HG03045 (cell line): ENCODE results near the gene CELF5.
"Not testable (repeated sequence)": the region's sequence is repeated elsewhere in the genome, so short reads cannot be mapped to it uniquely, and the experiment has no call there.

ENCODE experiments used
- ATAC-seq: cut with Tn5 transposase; IDR thresholded peaks from one replicate; pipeline ENCODE4 v1.9.1; 2021; ENCODE audit warnings: mild to moderate bottlenecking, moderate library complexity; ENCODE audit not compliant: unreplicated experiment

CELF5 gene

DNA sequence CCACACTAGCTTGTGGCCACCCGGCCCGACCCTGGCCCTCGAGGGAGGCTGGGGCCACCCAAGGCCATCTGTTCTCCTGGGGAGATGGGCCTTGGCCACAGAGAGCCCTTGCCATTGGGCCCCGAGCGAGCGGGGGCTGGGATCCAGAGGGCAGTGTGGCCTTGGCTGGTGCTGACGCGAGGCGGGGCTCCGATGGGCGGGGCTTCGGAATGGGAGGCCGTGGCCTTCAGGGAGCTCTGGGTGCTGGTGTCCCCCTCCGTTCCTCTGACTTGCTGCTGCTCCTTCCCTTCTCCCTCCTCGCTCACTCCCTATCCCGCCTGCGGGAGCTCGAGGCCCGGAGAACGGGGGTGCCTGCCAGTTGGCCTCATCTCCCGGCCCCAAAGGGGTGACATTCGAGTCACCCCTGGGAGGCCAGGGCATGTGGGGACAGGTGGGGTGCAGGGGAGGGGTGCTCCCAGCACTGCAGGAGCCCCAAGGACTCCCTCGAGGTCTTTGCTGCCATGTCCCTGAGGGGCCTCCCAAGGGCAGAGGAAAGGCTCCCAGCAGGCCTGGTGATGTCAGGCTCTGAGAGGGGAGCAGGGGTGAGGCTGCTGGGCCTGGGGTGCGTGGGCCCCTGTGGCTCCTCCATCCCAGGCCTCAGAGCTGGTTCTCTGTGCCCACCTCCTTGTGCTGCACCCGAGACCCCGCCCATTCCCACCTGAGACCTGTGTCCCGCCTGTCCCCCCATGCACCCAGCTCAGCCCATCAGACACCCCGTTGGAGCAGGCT is 34.6 kb upstream of the CELF5 start:
- no peak for ATAC-seq

DNA sequence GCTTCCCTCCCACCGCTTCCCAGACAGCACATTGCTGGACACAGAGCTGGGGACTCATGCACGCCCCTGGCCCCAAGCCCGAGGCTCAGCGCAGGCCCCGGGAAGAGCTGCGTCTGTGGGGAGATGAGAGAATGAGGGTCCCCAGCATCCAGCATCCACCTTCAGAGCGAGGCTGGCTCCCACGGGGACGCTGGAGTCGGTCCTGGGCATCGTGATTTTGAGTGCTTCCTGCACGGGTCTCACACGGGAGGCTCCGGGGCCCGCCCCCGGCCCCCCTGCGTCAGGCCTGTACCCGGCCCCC is 34.0 kb upstream of the CELF5 start:
- ATAC-seq: no peak

DNA sequence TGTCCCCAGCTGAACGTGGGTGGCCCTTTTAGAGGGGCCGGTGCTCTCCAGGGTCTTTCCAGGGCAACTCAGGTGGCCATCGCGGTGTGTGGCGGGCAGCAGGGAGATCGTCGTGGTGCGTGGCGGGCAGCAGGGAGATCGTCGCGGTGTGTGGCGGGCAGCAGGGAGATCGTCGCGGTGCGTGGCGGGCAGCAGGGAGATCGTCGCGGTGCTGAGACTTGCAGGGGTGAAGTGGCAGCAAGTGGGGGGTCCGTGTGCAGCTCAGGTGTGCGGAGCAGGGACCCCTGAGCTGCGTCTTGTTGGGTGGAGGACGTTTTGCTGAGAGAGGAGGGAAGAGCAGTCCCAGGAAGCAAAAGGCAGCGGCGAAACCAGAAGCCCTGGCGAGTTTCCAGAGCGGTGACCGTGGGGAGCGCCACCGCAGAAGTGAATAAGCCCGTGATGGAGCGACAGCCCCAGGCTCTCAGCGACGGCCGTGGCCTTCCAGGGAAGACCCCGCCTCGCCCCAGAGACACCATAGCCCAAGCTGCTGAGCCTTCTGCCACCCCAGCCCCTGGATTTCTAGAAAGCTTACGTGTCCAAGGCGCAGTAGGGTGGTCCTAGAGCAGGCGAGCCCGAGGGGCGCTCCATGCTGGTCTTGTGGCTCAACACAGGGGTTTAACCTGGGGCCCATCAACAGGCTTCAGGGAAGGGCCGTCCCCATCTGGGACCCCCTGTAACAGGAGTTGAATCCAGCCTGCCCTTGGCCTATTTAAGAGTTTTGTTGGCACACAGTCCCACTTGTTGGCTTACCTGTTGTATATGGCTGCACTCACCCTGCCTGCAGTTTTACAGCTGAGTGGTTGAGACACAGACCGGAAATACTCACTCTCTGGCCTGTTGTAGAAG is 33.3 kb upstream of the CELF5 start:
- ATAC-seq: no peak

DNA sequence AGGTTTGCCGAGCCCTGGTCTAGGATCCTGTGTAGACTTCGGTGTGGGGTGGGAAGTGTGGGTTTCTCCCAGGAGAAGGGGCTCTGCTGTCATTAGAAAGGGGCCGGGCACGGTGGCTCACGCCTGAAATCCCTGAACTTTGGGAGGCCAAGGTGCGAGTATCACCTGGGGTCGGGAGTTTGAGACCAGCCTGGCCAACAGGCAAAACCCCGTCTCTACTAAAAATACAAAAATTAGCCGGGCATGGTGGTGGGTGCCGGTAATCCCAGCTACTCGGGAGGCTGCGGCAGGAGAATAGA is 32.7 kb upstream of the CELF5 start:
- ATAC-seq: not testable (repeated sequence)

DNA sequence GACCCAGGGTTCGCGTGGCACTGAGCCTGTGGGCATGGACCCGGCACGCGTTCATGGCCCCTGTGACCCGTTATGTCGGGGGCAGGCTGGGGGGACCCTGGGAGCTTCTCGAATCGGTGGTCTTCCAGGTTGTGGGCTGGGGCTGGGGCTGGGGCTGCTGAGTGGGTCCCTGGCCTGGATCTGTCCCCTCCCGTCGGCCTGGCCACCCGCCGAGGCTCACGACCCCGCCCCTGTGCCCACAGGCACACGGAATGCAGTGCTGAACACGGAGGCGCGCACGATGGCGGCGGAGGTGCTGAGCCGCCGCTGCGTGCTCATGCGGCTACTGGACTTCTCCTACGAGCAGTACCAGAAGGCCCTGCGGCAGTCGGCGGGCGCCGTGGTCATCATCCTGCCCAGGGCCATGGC is 32.2 kb upstream of the CELF5 start:
- no peak for ATAC-seq

DNA sequence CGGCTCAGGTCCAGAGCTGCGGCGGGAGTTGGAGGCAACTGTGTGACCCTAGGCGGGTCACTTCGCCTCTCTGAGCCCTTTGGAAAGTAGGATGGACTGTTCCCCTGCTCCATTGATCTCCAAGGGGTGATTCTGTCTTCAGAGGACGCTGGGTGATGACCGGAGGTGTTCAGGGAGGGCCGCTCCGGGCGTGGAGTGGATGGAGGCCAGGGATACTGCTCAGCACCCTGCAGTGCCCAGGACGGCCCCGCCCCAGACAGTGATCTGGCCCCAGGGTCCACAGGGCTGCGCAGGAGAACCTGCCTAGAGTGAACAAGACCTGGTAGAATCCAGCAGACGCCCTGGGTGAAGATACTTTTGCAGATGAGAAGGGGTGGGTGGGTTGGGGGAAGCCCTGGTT is 31.8 kb upstream of the CELF5 start:
- no peak for ATAC-seq

DNA sequence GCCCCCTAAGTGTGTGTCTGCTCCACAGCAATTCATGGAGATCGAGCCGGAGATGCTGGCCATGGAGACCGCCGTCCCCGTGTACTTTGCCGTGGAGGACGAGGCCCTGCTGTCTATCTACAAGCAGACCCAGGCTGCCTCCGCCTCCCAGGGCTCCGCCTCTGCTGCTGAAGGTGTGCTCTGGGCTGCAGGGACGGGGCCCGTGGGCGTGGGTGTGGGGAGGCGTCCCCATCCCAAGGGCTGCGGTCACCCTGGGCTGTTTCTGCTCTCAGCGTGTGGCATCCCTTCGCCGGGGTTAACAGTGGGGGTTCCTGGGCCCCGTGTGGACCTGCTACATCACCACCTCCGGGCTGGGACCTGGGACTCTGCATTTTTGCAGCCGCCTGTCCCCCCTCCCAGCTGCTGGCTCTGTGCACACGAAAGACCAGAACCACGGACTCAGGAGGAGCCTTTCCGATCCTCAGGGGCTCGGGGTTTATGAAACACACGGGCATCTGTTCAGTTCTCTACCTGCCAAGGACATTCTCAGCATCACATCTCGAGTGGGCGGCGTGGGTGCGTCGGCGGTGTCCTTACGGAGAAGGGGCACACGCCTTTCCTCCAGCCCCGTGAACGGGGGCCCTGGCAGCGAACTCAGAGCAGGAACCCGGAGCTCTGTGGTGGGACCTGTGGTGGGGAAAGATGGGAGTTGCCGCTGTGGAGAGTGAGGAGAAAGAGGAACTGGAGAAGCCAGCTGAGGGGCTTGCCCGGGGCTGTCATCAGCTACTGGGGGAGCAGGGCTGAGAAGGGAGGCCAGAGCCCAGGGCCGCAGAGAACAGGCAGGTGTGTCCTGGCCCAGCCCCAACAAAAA is 31.0 kb upstream of the CELF5 start:
- no peak for ATAC-seq

DNA sequence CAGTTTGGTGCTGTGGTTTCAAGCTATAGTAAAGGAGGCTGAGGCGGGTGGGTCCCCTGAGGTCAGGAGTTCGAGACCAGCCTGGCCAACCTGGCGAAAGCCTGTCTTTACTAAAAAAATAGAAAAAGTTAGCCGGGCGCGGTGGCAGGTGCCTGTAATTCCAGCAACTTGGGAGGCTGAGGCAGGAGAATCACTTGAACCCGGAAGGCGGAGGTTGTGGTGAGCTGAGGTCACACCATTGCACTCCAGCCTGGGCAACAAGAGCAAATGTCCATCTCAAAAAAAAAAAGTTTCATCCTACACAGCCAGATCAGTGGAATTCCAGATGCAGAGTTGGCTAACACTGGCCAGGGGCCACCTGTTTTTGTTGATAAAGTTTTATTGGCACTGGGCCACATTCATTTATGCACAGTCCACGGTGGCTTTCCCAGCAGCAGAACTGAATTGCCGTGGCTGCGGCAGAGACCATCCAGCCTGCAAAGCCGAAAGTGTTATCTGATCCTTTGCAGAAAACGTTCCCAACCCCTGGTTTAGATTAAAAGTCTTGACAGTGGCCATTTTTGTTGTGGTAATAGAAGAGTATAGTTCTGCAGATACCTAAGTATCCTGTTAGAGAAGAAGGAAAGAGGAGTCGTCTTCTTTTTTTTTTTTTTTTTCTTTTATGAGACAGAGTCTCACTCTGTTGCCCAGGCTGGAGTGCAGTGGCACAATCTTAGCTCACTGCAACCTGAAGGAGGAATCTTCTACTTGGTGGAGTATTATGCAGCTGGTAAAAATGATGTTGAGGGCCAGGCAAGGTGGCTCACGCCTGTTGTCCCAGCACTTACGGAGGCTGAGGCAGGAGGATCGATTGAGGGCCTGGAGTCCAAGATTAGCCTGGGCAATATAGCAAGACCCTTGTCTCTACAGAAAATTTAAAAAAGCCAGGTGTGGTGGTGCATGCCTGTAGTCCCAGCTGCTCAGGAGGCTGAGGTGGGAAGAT is 30.1 kb upstream of the CELF5 start:
- no peak for ATAC-seq

DNA sequence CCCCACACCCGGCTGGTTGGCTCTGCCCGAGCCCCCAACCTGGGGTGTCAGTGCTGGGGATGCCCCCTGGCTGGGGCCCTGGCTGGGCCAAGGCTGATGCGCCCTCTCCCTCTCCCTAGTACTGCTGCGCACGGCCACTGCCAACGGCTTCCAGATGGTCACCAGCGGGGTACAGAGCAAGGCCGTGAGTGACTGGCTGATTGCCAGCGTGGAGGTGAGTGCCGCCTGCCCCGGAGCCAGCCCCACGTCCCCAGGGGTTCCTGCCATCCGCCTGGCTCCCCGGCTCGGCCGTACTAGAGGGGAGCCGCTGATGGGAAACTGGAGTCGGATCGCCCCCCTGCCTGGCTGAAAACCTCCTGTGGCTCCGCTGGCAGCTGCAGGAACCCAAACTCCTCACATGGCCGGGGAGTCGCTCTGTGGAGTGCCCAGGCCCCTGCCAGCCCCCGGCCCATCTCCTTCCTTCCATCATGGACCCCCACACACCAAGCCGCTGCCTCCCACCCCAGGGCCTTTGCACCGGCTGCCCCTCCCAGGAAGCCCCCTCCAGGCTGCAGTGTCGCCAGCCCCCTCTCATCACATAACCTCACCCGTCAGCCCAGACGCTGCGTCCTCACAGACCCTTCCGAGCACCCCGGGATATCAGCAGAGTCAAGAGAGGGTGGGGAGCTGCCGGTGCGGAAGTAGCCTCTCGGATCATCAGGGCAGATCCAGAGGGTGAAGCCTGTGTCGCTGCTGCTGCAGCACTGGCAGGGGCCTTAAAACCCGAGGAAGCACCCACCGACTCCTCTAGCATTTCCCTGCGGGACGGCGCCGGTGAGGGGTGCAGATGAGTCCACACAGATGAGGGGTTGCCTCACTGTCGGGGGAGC is 28.2 kb upstream of the CELF5 start:
- no peak for ATAC-seq

DNA sequence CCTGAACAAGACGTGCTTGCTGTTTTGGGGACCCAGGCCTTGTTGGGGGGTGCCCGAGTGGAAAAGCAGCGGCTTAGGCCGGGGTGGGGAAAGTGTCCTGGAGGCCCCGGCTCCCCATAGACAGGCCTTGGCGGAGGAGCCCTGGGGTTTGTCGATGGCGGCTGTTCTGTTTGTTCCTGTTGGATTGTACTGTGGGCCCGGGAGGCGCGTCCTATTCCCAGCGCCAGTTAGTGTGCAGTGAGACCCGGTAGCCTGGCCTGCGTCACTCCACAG is 27.6 kb upstream of the CELF5 start:
- ATAC-seq: no peak

DNA sequence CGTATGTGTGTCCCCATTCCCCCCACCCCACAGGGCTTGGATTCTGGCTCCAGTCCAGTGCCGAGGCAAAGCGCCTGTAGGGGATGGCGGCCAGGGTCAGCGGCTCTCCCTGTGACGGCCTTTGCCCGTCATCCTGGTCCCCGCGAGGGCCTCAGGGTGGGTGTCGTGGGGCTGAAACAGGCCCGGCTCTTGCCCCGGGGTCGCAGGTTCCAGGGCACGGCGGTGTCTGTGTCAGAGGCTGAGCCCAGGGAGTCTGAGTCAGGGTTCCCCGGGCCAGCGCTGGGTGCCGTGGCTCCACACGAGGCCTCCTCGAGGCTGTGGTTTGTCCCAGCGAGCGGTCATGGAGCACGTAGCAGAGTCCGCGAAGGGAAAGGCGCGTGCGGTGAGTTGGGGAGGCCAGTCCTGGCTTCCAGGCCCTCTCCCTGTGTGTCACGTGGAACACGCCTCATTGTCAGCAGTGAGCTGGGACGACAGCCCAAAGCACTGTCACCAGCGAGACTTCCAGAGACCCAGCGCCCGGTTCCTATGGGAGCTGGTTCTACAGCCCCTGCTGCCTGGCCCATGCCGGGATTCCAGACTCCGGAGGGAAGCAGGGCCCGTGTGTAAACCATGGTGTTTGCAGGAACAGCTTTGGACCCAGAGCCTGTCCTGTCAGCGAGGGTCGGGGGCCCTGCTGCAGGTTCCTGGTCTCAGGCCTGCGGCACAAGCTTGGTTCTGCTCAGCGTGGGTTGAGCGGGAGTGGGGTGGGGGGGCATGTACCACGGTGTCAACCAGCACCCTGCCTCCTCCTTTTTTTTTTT is 25.4 kb upstream of the CELF5 start:
- no peak for ATAC-seq

DNA sequence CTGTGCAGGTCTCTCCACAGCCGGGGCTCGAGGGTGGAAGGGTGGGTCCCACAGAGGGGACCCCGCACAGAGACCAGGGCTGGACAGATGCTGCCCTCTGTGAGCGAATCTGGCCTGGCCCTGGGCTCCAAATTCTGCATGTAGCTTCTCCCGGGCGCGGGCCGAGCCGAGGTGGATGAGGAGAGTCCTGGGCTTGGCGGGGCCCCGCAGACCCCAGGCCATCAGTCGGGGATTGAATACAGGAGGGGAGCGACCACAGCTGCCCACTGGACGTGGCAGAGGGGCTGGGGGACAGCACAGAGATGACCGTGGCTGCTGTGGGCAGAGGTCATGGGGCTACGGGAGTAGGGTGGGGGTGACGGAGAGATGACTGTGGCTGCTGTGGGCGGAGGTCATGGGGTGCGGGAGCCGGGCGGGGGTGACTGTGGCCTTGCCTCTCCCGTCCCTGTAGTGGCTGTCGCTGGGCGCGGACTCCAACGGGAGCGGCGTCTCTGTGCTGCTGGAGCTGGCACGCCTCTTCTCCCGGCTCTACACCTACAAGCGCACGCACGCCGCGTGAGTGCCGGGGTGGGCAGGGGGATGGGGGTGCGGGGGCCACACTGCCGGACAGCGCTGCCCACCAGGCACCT is 23.3 kb upstream of the CELF5 start:
- no peak for ATAC-seq

DNA sequence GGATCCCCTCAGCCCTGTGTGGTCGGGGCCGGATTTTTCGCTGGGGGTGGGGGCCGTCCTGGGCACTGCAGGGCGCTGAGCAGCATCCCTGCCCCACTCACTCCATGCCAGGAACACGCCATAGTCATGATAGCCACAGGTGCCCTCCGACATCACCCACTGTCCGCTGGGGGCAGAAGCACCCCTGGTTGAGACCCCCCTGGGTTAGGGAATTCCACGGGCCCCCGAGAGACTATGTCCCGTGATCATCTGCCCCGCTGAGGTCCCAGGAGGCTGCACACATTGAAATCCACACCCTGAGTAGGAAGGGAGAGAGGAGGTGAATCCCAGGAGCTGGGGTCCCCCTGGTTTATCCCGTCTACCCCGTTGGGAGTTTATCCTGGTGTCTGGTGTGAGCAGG is 22.6 kb upstream of the CELF5 start:
- no peak for ATAC-seq

DNA sequence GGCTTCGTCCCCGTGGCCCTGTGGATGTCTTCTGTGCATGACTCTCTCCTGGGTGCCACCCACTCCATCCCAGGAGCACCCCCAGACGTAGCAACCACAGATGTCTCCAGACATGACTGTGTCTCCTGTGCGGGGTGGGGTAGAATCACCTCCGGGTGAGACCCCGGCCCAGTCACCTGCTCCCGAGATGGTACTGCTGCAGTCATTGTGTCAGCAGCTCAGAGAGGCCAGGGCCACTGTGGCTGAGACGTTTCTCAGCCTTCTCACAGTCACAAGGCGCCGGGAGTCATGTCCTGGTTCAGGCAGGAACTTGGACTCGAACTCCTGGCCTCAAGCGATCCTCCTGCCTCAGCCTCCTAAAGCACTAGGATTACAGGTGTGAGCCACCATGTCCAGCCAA is 22.1 kb upstream of the CELF5 start:
- no peak for ATAC-seq

DNA sequence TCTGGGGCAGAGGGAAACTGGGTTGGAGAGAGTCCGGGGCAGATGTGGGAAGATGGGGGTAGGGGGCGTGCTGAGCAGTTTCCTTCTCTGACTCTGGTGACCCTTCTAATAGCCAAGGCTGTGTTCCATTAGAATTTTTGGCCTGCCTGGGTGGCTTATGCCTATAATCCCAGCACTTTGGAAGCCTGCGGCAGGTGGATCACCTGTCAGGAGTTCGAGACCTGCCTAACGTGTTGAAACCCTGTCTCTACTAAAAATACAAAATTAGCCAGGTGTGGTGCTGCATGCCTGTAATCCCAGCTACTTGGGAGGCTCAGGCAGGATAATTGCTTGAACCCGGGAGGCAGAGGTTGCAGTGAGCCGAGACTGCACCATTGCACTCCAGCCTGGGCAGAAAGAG is 21.6 kb upstream of the CELF5 start:
- ATAC-seq: not testable (repeated sequence)

DNA sequence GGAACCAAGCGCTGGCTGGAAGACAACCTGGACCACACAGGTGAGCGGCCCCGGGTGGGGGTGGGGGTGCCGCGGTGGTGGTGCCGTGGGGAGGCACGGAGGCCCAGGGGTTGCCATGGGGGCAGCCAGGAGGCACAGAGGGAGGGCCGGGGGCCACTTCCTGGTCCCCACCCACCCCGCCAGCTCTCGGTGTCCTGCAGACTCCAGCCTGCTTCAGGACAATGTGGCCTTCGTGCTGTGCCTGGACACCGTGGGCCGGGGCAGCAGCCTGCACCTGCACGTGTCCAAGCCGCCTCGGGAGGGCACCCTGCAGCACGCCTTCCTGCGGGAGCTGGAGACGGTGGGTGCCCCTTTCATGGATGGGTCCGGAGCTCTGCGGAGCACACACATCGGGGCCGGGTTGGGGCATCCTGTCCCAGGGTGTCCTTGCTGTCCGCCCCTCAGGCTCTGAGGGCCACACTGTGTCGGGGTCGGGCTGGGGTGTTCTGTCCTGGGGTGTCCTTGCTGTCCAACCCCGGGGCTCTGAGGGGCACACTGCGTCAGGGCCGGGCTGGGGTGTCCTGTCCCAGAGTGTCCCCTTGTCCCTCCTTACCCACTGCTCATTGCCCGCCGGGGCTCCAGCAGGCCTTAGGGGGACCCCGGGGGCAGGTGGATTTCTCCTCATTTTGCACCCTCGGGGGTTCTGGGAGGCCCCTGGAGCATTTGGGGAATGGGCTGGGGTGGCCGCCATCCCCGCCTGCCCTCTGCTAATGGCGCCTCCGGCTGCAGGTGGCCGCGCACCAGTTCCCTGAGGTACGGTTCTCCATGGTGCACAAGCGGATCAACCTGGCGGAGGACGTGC is 20.4 kb upstream of the CELF5 start:
- no peak for ATAC-seq

DNA sequence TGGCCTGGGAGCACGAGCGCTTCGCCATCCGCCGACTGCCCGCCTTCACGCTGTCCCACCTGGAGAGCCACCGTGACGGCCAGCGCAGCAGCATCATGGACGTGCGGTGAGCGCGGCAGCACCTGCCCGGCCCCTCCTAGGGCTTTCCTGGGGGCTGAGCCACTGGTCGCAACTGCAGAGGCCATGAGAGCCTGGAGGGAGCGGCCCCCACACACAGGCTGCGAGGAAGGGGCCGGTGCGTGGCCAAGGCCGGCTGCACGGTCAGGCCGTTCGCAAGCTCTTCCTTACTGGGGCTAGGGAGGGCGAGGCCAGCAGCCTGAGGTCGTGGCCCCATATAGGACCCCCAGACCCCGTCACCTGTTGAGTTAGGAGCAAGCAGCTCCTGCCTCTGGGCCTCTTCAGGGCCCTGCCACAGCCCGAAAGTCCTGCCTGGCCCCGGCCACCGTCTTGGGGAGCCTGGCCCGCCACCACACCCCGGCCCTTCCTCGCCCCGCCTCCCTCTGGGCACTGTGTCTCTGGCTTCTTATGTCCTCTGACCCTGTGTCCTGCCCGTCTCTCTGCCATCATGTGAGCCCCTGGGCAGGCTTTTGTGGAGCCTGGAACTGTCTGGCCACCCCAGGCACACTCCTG is 19.7 kb upstream of the CELF5 start:
- ATAC-seq: no peak
